Measurements from ENCODE around the gene TRDMT1.
A peak's percentile ranks its signal among the peaks of the same experiment; 100 is the strongest.

TRDMT1 gene

DNA sequence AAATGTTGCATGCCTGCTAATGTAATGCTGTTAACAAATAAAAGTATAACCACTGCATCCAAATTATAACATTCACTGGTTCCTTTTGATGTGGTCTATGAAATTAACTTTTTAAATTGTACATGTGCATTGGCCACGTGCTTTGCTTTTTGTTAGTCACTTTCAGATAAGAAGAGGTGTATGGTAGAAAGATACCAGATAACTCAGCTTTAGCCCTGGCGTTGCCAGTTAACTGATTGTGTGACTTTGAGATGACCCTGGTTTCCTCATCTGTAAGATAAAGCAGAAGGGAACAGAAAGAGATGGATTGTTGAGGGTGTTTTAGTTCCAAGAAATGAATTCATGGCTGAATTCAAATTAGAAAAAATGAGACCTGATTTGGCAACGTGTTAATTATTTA lies 1.9 kb upstream of the TRDMT1 start:
- Histone ChIP-seq H3K9me3 (ENCODE audit: severe bottlenecking) (no peaks in the 10 kb centered on the region), H3K4me3 (ENCODE audit: severe bottlenecking) (no peak overlapping the region), H3K27me3 (ENCODE audit: insufficient read depth, poor library complexity, severe bottlenecking) (no peaks in the 10 kb centered on the region), H3K36me3 (ENCODE audit: low read depth) (no peaks in the 10 kb centered on the region), H3K4me1 (ENCODE audit: insufficient read depth, poor library complexity, severe bottlenecking) (peaks cover 18% of the 10 kb centered on the region), H3K27ac (ENCODE audit: poor library complexity, severe bottlenecking) (no peak overlapping the region)
- ATAC-seq (ENCODE audit: low read depth): no peak
- TF ChIP-seq, protein P1, sequence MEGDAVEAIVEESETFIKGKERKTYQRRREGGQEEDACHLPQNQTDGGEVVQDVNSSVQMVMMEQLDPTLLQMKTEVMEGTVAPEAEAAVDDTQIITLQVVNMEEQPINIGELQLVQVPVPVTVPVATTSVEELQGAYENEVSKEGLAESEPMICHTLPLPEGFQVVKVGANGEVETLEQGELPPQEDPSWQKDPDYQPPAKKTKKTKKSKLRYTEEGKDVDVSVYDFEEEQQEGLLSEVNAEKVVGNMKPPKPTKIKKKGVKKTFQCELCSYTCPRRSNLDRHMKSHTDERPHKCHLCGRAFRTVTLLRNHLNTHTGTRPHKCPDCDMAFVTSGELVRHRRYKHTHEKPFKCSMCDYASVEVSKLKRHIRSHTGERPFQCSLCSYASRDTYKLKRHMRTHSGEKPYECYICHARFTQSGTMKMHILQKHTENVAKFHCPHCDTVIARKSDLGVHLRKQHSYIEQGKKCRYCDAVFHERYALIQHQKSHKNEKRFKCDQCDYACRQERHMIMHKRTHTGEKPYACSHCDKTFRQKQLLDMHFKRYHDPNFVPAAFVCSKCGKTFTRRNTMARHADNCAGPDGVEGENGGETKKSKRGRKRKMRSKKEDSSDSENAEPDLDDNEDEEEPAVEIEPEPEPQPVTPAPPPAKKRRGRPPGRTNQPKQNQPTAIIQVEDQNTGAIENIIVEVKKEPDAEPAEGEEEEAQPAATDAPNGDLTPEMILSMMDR (IDR thresholded peaks at IDR 0.05; ENCODE audit: poor library complexity, severe bottlenecking): no peak
- DNase-seq (ENCODE audit: low spot score): no peak

- H3K27ac ChIP-seq (ENCODE audit: poor library complexity, severe bottlenecking): no peak overlapping the region
- TF ChIP-seq, protein P1 (IDR thresholded peaks at IDR 0.05; ENCODE audit: poor library complexity, severe bottlenecking): no peak
- DNase-seq (ENCODE audit: low spot score) (no peak), ATAC-seq (ENCODE audit: low read depth) (no peak)
- no peaks in the 10 kb centered on the region for H3K36me3 ChIP-seq (ENCODE audit: low read depth)
- H3K4me1 ChIP-seq (ENCODE audit: insufficient read depth, poor library complexity, severe bottlenecking): peaks cover 18% of the 10 kb centered on the region
- no peak overlapping the region for H3K4me3 ChIP-seq (ENCODE audit: severe bottlenecking)
- no peaks in the 10 kb centered on the region for H3K27me3 ChIP-seq (ENCODE audit: insufficient read depth, poor library complexity, severe bottlenecking)
- no peaks in the 10 kb centered on the region for H3K9me3 ChIP-seq (ENCODE audit: severe bottlenecking)
Observed at GRCh38 chr10:17202999-17203398, 1.5 kb upstream of the TRDMT1 start.

GRCh38 chr10:17202506-17202905 lies 1.0 kb upstream of the TRDMT1 start:
- peaks cover 18% of the 10 kb centered on the region for H3K4me1 ChIP-seq (ENCODE audit: insufficient read depth, poor library complexity, severe bottlenecking)
- H3K9me3 ChIP-seq (ENCODE audit: severe bottlenecking): no peaks in the 10 kb centered on the region
- H3K27me3 ChIP-seq (ENCODE audit: insufficient read depth, poor library complexity, severe bottlenecking): no peaks in the 10 kb centered on the region
- TF ChIP-seq, protein P1 (IDR thresholded peaks at IDR 0.05; ENCODE audit: poor library complexity, severe bottlenecking): no peak
- ATAC-seq (ENCODE audit: low read depth) (no peak), DNase-seq (ENCODE audit: low spot score) (no peak)
- no peak overlapping the region for H3K27ac ChIP-seq (ENCODE audit: poor library complexity, severe bottlenecking)
- H3K4me3 ChIP-seq (ENCODE audit: severe bottlenecking): no peak overlapping the region
- no peaks in the 10 kb centered on the region for H3K36me3 ChIP-seq (ENCODE audit: low read depth)

DNA sequence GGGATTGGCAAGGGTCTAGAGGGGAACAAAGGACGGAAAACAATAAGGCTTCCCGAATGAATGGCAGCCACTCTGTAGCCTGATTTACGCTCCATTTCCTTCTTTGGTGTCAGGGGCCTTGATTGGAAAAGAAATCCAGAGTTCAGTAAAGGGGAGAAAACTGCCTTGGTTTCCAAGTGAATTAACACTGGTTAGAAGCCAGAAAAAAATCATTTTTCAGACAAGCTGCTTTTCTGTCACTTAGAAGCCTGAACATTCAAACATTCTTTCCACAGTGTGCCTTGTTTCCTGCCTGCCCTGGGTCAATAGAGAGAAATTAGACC lies 283 bp upstream of the TRDMT1 start:
- DNase-seq (ENCODE audit: low spot score) (no peak), ATAC-seq (ENCODE audit: low read depth) (no peak)
- Histone ChIP-seq H3K27me3 (ENCODE audit: insufficient read depth, poor library complexity, severe bottlenecking) (no peaks in the 10 kb centered on the region), H3K36me3 (ENCODE audit: low read depth) (no peaks in the 10 kb centered on the region), H3K27ac (ENCODE audit: poor library complexity, severe bottlenecking) (peak overlapping the region; percentile 59), H3K4me1 (ENCODE audit: insufficient read depth, poor library complexity, severe bottlenecking) (peaks cover 18% of the 10 kb centered on the region), H3K4me3 (ENCODE audit: severe bottlenecking) (peak overlapping the region; percentile 61), H3K9me3 (ENCODE audit: severe bottlenecking) (no peaks in the 10 kb centered on the region)
- TF ChIP-seq, protein P1 (IDR thresholded peaks at IDR 0.05; ENCODE audit: poor library complexity, severe bottlenecking): no peak

GRCh38 chr10:17200001-17200911 lies 1.2 kb downstream of the TRDMT1 start:
- Histone ChIP-seq H3K9me3 (ENCODE audit: severe bottlenecking) (no peaks in the 10 kb centered on the region), H3K27me3 (ENCODE audit: insufficient read depth, poor library complexity, severe bottlenecking) (no peaks in the 10 kb centered on the region), H3K36me3 (ENCODE audit: low read depth) (no peaks in the 10 kb centered on the region), H3K27ac (ENCODE audit: poor library complexity, severe bottlenecking) (peak overlapping the region; percentile 59), H3K4me3 (ENCODE audit: severe bottlenecking) (peak overlapping the region; percentile 61), H3K4me1 (ENCODE audit: insufficient read depth, poor library complexity, severe bottlenecking) (peaks cover 12% of the 10 kb centered on the region)
- TF ChIP-seq, protein P1 (IDR thresholded peaks at IDR 0.05; ENCODE audit: poor library complexity, severe bottlenecking): no peak
- DNase-seq (ENCODE audit: low spot score) (no peak), ATAC-seq (ENCODE audit: low read depth) (no peak)
